MM.1S (cell line): ENCODE measurements around the gene F11R.

Experiments
- DNase-seq: peaks from one replicate; pipeline ENCODE4 v3.0.0-alpha.2; 2015
- H2AFZ ChIP-seq: fragments of 300-600 bp; sonication (generic); 2 replicates; pipeline ENCODE4 v1.6.0; 2016; ENCODE audit warnings: antibody characterized with exemption, low read length
- H3F3A ChIP-seq: fragments of 300-600 bp; sonication (generic); 2 replicates; pipeline ENCODE4 v1.6.1; 2016; ENCODE audit warnings: mild to moderate bottlenecking, antibody characterized with exemption, low read length, moderate library complexity, mixed read lengths; ENCODE audit not compliant: insufficient read depth
- H3K27ac ChIP-seq: fragments of 300-600 bp; sonication (generic); 2 replicates; pipeline ENCODE4 v1.5.1; 2016; ENCODE audit warnings: mild to moderate bottlenecking, low read length
- H3K27me3 ChIP-seq: fragments of 300-600 bp; sonication (generic); replicated peaks from 2 replicates; pipeline ENCODE4 v1.6.0; 2016; ENCODE audit warnings: low read length; ENCODE audit not compliant: insufficient read depth
- H3K36me3 ChIP-seq: fragments of 300-600 bp; sonication (generic); replicated peaks from 2 replicates; pipeline ENCODE4 v1.6.1; 2016; ENCODE audit warnings: mild to moderate bottlenecking, low read length, mixed read lengths; ENCODE audit not compliant: insufficient read depth
- H3K4me1 ChIP-seq: fragments of 300-600 bp; sonication (generic); 2 replicates; pipeline ENCODE4 v1.6.1; 2016; ENCODE audit warnings: low read length, mixed read lengths
- H3K4me2 ChIP-seq: fragments of 300-600 bp; sonication (generic); 2 replicates; pipeline ENCODE4 v1.6.0; 2016; ENCODE audit warnings: low read depth, low read length
- H3K4me3 ChIP-seq: fragments of 300-600 bp; sonication (generic); 2 replicates; pipeline ENCODE4 v1.5.1; 2016; ENCODE audit warnings: low read length, mixed read lengths
- H3K79me2 ChIP-seq: fragments of 300-600 bp; sonication (generic); 2 replicates; pipeline ENCODE4 v1.6.1; 2016; ENCODE audit warnings: mixed run types, low read length, mixed read lengths
- H3K9ac ChIP-seq: fragments of 300-600 bp; sonication (generic); 2 replicates; pipeline ENCODE4 v1.6.1; 2016; ENCODE audit warnings: low read length, mixed read lengths
- H3K9me2 ChIP-seq: fragments of 300-600 bp; sonication (generic); replicated peaks from 2 replicates; pipeline ENCODE4 v1.6.1; 2016; ENCODE audit warnings: mild to moderate bottlenecking, low read length, mixed read lengths; ENCODE audit not compliant: insufficient read depth
- H3K9me3 ChIP-seq: fragments of 300-600 bp; sonication (generic); replicated peaks from 2 replicates; pipeline ENCODE4 v1.6.1; 2016; ENCODE audit warnings: mild to moderate bottlenecking, low read length, mixed read lengths; ENCODE audit not compliant: insufficient read depth
- H4K20me1 ChIP-seq: fragments of 300-600 bp; sonication (generic); 2 replicates; pipeline ENCODE4 v1.6.1; 2016; ENCODE audit warnings: mild to moderate bottlenecking, low read length, moderate library complexity, mixed read lengths; ENCODE audit not compliant: insufficient read depth
- CTCF ChIP-seq: fragments of 300-600 bp; sonication (generic); IDR thresholded peaks from 2 replicates; pipeline ENCODE4 v1.5.1; 2016; ENCODE audit warnings: antibody characterized with exemption, low read length, mixed read lengths
- EZH2 ChIP-seq: fragments of 300-600 bp; sonication (generic); optimal IDR thresholded peaks from 2 replicates; pipeline ENCODE3; 2017; ENCODE audit warnings: low read depth, mild to moderate bottlenecking, antibody characterized with exemption, low read length, mixed read lengths
- EZH2phosphoT487 ChIP-seq: fragments of 300-600 bp; sonication (generic); IDR thresholded peaks from 2 replicates; pipeline ENCODE4 v1.6.1; 2018; ENCODE audit warnings: antibody characterized with exemption, low read length

The F11R gene

GRCh38 chr1:161061419-161061818 is 40.5 kb upstream of the F11R start:
- H3F3A ChIP-seq, result peaks cover 35% of the 10 kb centered on the region
- H3K9me2 ChIP-seq, result no peaks in the 10 kb centered on the region
- peaks cover 8% of the 10 kb centered on the region for H3K36me3 ChIP-seq
- no peaks in the 10 kb centered on the region for H3K9me3 ChIP-seq
- no peak overlapping the region for H2AFZ ChIP-seq
- peak overlapping the region; percentile 64; the same call in 1 of the 2 replicates for H3K4me2 ChIP-seq
- H3K4me3 ChIP-seq, result no peak overlapping the region
- no peaks in the 10 kb centered on the region for H3K27me3 ChIP-seq
- no peaks in the 10 kb centered on the region for H4K20me1 ChIP-seq
- peaks cover 43% of the 10 kb centered on the region for H3K4me1 ChIP-seq
- H3K79me2 ChIP-seq, result peaks cover 89% of the 10 kb centered on the region
- H3K27ac ChIP-seq, result peak overlapping the region; percentile 86; the same call in 1 of the 2 replicates
- H3K9ac ChIP-seq, result no peak overlapping the region
- TF ChIP-seq EZH2phosphoT487 (no peak), CTCF (no peak)
- no peak for DNase-seq

- TF ChIP-seq EZH2, result no peak
- TF ChIP-seq CTCF, result no peak
- no peak for TF ChIP-seq EZH2phosphoT487
- Histone ChIP-seq H3K4me2 (peak overlapping the region; percentile 64; the same call in 1 of the 2 replicates), H3K27me3 (no peaks in the 10 kb centered on the region), H3K9me2 (no peaks in the 10 kb centered on the region), H3K9ac (peak overlapping the region; percentile 49; the same call in 1 of the 2 replicates), H3K4me1 (peaks cover 31% of the 10 kb centered on the region), H2AFZ (no peak overlapping the region), H3K79me2 (peaks cover 86% of the 10 kb centered on the region), H4K20me1 (no peaks in the 10 kb centered on the region), H3F3A (peaks cover 29% of the 10 kb centered on the region), H3K4me3 (no peak overlapping the region), H3K9me3 (no peaks in the 10 kb centered on the region), H3K36me3 (peaks cover 21% of the 10 kb centered on the region), H3K27ac (peak overlapping the region; percentile 86)
- no peak for DNase-seq
Observed at GRCh38 chr1:161059293-161059692, 38.3 kb upstream of the F11R start.

DNA sequence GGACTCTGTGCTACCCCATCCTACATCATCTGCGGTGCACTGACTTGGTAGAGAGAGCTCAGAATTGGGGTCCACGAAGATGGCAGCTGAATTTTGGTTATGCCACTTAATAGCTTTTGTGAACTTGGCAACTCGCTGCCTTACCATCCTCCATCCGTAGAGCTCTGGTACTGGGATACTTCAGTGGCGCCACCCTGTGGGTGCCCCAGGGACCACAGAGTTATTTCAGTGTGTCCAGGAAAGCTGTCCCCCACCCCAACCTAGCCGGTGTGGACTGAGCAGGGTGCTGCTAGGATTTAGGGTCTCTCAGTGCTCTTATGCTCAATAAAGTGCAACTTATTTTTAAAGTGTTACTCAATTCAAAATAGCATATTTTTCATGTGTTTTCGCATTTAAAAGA is 33.9 kb upstream of the F11R start:
- no peak overlapping the region for H3K4me2 ChIP-seq
- H3K36me3 ChIP-seq, result peaks cover 36% of the 10 kb centered on the region
- peaks cover 47% of the 10 kb centered on the region for H3K79me2 ChIP-seq
- no peaks in the 10 kb centered on the region for H3K9me2 ChIP-seq
- H3K27me3 ChIP-seq, result no peaks in the 10 kb centered on the region
- H3K9ac ChIP-seq, result no peak overlapping the region
- peaks cover 5% of the 10 kb centered on the region for H3F3A ChIP-seq
- no peak overlapping the region for H2AFZ ChIP-seq
- no peak for DNase-seq
- TF ChIP-seq CTCF (peak; percentile 55), EZH2 (no peak), EZH2phosphoT487 (no peak)
- peaks cover 7% of the 10 kb centered on the region for H3K4me1 ChIP-seq
- H3K4me3 ChIP-seq, result no peak overlapping the region
- no peaks in the 10 kb centered on the region for H3K9me3 ChIP-seq
- H3K27ac ChIP-seq, result no peak overlapping the region
- no peaks in the 10 kb centered on the region for H4K20me1 ChIP-seq
